ENCODE measurements around the gene API5. TPM values are rescaled to one million over a fixed set of nuclear protein-coding genes. Genes with fewer than 3 reads are reported as not detected.

API5 gene
- total RNA-seq, 1 donor: 94.3 TPM

DNA sequence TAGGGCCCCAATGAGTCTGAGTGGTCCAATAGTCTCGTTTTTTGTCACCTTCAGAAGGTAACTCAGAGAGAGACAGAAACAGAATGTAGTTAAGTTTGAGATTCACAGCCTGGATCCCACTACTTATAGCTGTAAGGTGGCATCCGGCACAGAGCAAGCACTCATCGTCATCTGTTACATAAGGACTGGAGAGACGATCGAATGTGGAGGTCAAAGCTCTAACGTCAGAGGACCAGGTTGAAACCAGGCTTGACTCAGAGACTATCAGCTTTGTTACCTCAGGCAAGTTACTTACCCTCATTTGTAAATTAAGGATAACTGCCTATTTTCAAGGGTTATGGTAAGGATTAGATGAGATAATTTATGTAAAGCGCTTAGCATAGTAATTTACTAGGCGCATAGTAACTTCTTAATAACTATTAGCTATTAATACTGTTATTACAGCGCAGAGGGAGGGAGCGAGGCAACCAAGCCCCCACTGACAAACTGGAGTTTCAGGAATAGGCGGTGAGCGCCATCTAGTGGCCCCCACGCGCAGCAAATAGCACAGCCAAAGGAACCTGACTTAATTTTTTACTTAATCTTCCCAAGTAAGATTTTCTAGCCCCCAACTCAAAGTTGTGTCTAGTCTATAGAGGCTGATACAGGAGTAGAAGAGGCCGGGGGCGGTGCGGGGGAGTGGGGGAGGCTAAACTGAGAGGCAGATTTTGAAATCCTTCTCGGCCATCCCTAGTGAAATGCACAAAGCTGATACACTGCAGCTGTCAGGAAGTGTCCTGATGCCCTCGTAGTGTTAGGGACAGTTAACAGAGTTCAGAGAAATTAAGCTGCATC lies 29.0 kb upstream of the API5 start:
- H3K4me3 ChIP-seq (ENCODE audit: low read depth, low read length): no peak overlapping the region
- peak; percentile 91 for TF ChIP-seq CTCF (IDR thresholded peaks at IDR 0.05; ENCODE audit: insufficient read depth, low read length)
- peak; percentile 42 for DNase-seq (ENCODE audit: low read depth)

- DNase-seq (ENCODE audit: low read depth): no peak
- no peak overlapping the region for H3K4me3 ChIP-seq (ENCODE audit: low read depth, low read length)
- no peak for TF ChIP-seq CTCF (IDR thresholded peaks at IDR 0.05; ENCODE audit: insufficient read depth, low read length)
Observed at GRCh38 chr11:43285826-43286225, 26.0 kb upstream of the API5 start.

- no peak for DNase-seq (ENCODE audit: low read depth)
- H3K4me3 ChIP-seq (ENCODE audit: low read depth, low read length): no peak overlapping the region
- no peak for TF ChIP-seq CTCF (IDR thresholded peaks at IDR 0.05; ENCODE audit: insufficient read depth, low read length)
Observed at GRCh38 chr11:43289368-43289767, 22.4 kb upstream of the API5 start.

DNA sequence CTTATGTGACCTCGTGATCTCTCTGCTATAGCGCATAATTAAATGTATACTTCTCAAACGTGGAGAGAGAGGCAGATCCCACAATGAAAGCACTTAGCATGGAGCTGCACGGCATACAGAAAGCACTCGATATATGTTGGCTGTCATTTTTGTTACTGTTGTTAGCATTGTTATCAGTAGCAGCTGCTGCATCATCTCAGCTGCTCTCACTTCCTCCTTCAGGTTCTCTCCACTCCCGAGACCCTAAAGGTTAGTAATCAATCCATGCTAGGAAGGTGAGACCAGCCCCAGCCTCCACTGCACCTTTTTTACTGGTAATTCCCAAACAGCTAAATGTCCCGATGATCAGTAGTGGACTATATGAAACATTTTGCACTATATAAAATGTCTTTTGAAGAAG lies 13.4 kb upstream of the API5 start:
- no peak for TF ChIP-seq CTCF (IDR thresholded peaks at IDR 0.05; ENCODE audit: insufficient read depth, low read length)
- DNase-seq (ENCODE audit: low read depth): no peak
- no peak overlapping the region for H3K4me3 ChIP-seq (ENCODE audit: low read depth, low read length)

GRCh38 chr11:43315966-43316365 lies 4.2 kb downstream of the API5 start:
- no peak for TF ChIP-seq CTCF (IDR thresholded peaks at IDR 0.05; ENCODE audit: insufficient read depth, low read length)
- DNase-seq (ENCODE audit: low read depth): no peak
- no peak overlapping the region for H3K4me3 ChIP-seq (ENCODE audit: low read depth, low read length)

DNA sequence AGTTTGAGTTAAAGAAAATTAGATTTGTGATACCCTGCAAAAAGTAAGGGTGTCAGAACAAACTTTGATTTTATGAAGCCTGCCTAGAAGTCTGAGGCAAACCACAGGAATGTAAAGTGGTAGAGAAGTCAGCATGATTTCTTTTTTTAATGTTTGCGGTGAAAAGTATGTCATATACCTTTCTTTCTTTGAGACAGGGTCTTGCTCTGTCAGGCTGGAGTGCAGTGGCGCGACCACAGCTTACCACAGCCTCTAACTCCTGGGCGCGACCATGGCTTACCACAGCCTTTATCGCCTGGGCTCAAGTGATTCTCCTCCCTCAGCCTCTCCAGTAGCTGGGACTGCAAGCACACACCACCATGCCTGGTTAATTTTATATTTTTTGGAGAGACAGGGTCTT lies 4.7 kb downstream of the API5 start:
- TF ChIP-seq CTCF (IDR thresholded peaks at IDR 0.05; ENCODE audit: insufficient read depth, low read length): no peak
- peak; percentile 1 for DNase-seq (ENCODE audit: low read depth)
- no peak overlapping the region for H3K4me3 ChIP-seq (ENCODE audit: low read depth, low read length)

GRCh38 chr11:43327987-43328386 lies 16.2 kb downstream of the API5 start:
- no peak for TF ChIP-seq CTCF (IDR thresholded peaks at IDR 0.05; ENCODE audit: insufficient read depth, low read length)
- H3K4me3 ChIP-seq (ENCODE audit: low read depth, low read length): no peak overlapping the region
- DNase-seq (ENCODE audit: low read depth): peak; percentile 94
